ENCODE results near the gene SYNE1.
A peak's percentile ranks its signal among the peaks of the same experiment; 100 is the strongest.

SYNE1 gene

GRCh38 chr6:152642578-152643375, 5.6 kb upstream of the SYNE1 start:
- in situ Hi-C loops (cut with HindIII; ENCODE audit: low sequenced_read_pairs) = no loop called here
- H3K4me3 ChIP-seq (ENCODE audit: low read depth, low read length) = no peak overlapping the region
- peak; percentile 41 for DNase-seq (ENCODE audit: low read depth, low spot score)
- TF ChIP-seq CTCF (IDR thresholded peaks at IDR 0.05; ENCODE audit: low read depth, low read length) = peak; percentile 59

- H3K4me3 ChIP-seq (ENCODE audit: low read depth, low read length) = peak overlapping the region; percentile 47
Observed at GRCh38 chr6:152636609-152637295, 410 bp downstream of the SYNE1 start.

GRCh38 chr6:152636021-152636608, 1.0 kb downstream of the SYNE1 start:
- peak; percentile 24 for DNase-seq (ENCODE audit: low read depth, low spot score)
- no peak for TF ChIP-seq CTCF (IDR thresholded peaks at IDR 0.05; ENCODE audit: low read depth, low read length)
- in situ Hi-C loops (cut with HindIII; ENCODE audit: low sequenced_read_pairs) = no loop called here
- H3K4me3 ChIP-seq (ENCODE audit: low read depth, low read length) = peak overlapping the region; percentile 47

More at GRCh38 chr6:152636609-152637295, 410 bp downstream of the SYNE1 start:
- in situ Hi-C loops (cut with HindIII; ENCODE audit: low sequenced_read_pairs) = no loop called here
- TF ChIP-seq CTCF (IDR thresholded peaks at IDR 0.05; ENCODE audit: low read depth, low read length) = no peak
- DNase-seq (ENCODE audit: low read depth, low spot score) = peak; percentile 14

GRCh38 chr6:152634773-152635172, 2.4 kb downstream of the SYNE1 start:
- no peak for TF ChIP-seq CTCF (IDR thresholded peaks at IDR 0.05; ENCODE audit: low read depth, low read length)
- H3K4me3 ChIP-seq (ENCODE audit: low read depth, low read length) = no peak overlapping the region
- no peak for DNase-seq (ENCODE audit: low read depth, low spot score)
- in situ Hi-C loops (cut with HindIII; ENCODE audit: low sequenced_read_pairs) = no loop called here

GRCh38 chr6:152632121-152632782, 4.9 kb downstream of the SYNE1 start:
- TF ChIP-seq CTCF (IDR thresholded peaks at IDR 0.05; ENCODE audit: low read depth, low read length) = no peak
- in situ Hi-C loops (cut with HindIII; ENCODE audit: low sequenced_read_pairs) = no loop called here
- H3K4me3 ChIP-seq (ENCODE audit: low read depth, low read length) = no peak overlapping the region
- no peak for DNase-seq (ENCODE audit: low read depth, low spot score)

- TF ChIP-seq CTCF (IDR thresholded peaks at IDR 0.05; ENCODE audit: low read depth, low read length) = no peak
- no peak for DNase-seq (ENCODE audit: low read depth, low spot score)
- in situ Hi-C loops (cut with HindIII; ENCODE audit: low sequenced_read_pairs) = no loop called here
- no peak overlapping the region for H3K4me3 ChIP-seq (ENCODE audit: low read depth, low read length)
Observed at GRCh38 chr6:152631376-152631775, 5.8 kb downstream of the SYNE1 start.

All from astrocyte of the spinal cord (primary cell).